Mesothelial cell of epicardium (in vitro differentiated cells): ENCODE data around the gene DCLK3. TPM values are rescaled to one million over a fixed set of nuclear protein-coding genes. Genes with fewer than 3 reads are reported as not detected.

ENCODE experiments used
- DNase-seq, 2 experiments: peaks; one replicate each; pipeline ENCODE4 v3.0.0; 2021; ENCODE audit warnings: low spot score in 2 of 2; ENCODE audit not compliant: unreplicated experiment in 2 of 2
- H3K27ac Mint-ChIP-seq: 2 replicates; pipeline ENCODE4 v1.8.0; 2021; ENCODE audit warnings: mixed read lengths
- H3K27me3 Mint-ChIP-seq: 2 replicates; pipeline ENCODE4 v1.8.0; 2021; ENCODE audit warnings: low read depth, mixed read lengths
- H3K36me3 Mint-ChIP-seq: 2 replicates; pipeline ENCODE4 v1.8.0; 2021; ENCODE audit warnings: mixed read lengths
- H3K4me1 Mint-ChIP-seq: 2 replicates; pipeline ENCODE4 v1.8.0; 2021; ENCODE audit warnings: mixed read lengths
- H3K4me3 Mint-ChIP-seq: 2 replicates; pipeline ENCODE4 v1.8.0; 2021; ENCODE audit warnings: mild to moderate bottlenecking, moderate library complexity, mixed read lengths
- H3K9me3 Mint-ChIP-seq: 2 replicates; pipeline ENCODE4 v1.8.0; 2021; ENCODE audit warnings: mixed read lengths
- CTCF ChIP-seq: fragments of 200-600 bp; sonication (generic); IDR thresholded peaks from one replicate; pipeline ENCODE4 v1.5.0; 2021; ENCODE audit warnings: antibody characterized with exemption; ENCODE audit not compliant: unreplicated experiment
- total RNA-seq: library from RNA; stranded (reverse); gene quantifications from 3 replicates; pipeline ENCODE4 v1.2.1, GENCODE V29; 2021

DCLK3 gene
- total RNA-seq, 1 donor from 2014 or later: 0.38 TPM

GRCh38 chr3:36751326-36751725 lies 13.0 kb downstream of the DCLK3 start:
- Mint-ChIP-seq H3K9me3 (peaks cover 4% of the 10 kb centered on the region), H3K4me3 (no peak overlapping the region), H3K36me3 (no peaks in the 10 kb centered on the region), H3K27ac (no peak overlapping the region), H3K27me3 (peaks cover 66% of the 10 kb centered on the region), H3K4me1 (no peaks in the 10 kb centered on the region)
- TF ChIP-seq CTCF: no peak
- no peak for DNase-seq

DNA sequence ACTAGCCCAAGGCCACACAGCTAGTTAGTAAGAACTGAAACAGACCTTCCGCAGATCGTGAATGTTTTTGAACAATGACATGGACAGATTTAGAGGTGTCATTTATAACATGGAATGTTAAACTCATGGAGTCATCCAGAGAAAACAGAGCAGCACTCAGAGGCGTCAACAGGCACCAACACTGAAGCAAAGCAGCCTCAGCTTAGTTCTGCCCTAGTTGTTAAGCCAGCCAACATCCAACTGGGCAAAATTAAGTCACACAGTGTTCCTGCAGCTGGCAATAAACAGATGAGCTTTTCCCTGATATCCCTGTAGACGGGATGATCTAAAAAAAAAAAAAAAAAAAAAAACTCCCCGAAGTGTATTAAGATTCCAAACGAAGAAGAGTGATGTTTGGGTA lies 13.6 kb downstream of the DCLK3 start:
- no peak for DNase-seq
- Mint-ChIP-seq H3K9me3 (peaks cover 4% of the 10 kb centered on the region), H3K36me3 (no peaks in the 10 kb centered on the region), H3K27me3 (peaks cover 65% of the 10 kb centered on the region), H3K4me3 (no peak overlapping the region), H3K4me1 (no peaks in the 10 kb centered on the region), H3K27ac (no peak overlapping the region)
- TF ChIP-seq CTCF: no peak

GRCh38 chr3:36744763-36745162 lies 19.6 kb downstream of the DCLK3 start:
- no peaks in the 10 kb centered on the region for H3K36me3 Mint-ChIP-seq
- no peaks in the 10 kb centered on the region for H3K4me1 Mint-ChIP-seq
- peaks cover 64% of the 10 kb centered on the region for H3K27me3 Mint-ChIP-seq
- no peak for DNase-seq
- peaks cover 4% of the 10 kb centered on the region for H3K9me3 Mint-ChIP-seq
- no peak for TF ChIP-seq CTCF
- H3K27ac Mint-ChIP-seq: no peak overlapping the region
- H3K4me3 Mint-ChIP-seq: no peak overlapping the region

DNA sequence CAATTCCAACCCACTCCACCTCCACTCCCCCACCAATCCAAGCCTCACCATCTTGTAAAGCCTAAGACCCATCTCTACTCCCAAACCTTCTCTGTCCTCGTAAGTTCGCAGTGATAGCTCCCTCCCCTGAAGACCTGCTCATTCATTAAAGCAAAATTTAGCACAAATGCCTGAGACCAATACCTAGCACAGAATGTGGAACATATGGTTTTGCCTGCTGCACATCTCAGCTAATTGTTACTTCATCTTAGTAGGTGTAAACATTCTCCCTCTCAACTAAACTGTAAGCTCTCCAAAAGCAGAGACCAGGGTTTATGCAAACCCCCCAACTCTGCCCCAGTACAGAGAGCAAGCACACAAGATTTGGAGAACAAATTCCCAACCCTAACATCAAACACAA lies 20.5 kb downstream of the DCLK3 start:
- H3K27me3 Mint-ChIP-seq: peaks cover 58% of the 10 kb centered on the region
- peaks cover 4% of the 10 kb centered on the region for H3K9me3 Mint-ChIP-seq
- no peaks in the 10 kb centered on the region for H3K4me1 Mint-ChIP-seq
- no peak for DNase-seq
- no peak for TF ChIP-seq CTCF
- H3K4me3 Mint-ChIP-seq: no peak overlapping the region
- no peaks in the 10 kb centered on the region for H3K36me3 Mint-ChIP-seq
- H3K27ac Mint-ChIP-seq: no peak overlapping the region

DNA sequence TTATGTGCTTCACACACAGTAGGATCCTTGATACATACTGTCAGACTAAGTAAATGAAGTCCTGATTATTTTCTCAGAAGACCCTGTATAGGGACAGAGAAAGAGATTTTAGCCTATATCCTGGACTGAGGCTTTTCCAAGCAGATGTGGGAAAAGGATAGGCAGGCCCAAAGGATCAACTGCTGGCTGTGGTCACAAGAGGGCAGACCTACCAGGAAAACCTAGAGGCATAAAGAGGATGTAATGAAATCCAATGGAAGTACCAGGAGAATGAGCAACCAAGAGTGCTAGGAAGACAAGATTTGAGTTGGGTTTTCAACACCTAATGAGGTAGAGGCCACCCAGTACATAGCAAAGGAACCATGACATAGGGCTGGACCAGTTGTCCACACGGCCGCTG lies 23.1 kb downstream of the DCLK3 start:
- DNase-seq: no peak
- no peaks in the 10 kb centered on the region for H3K9me3 Mint-ChIP-seq
- H3K36me3 Mint-ChIP-seq: no peaks in the 10 kb centered on the region
- no peaks in the 10 kb centered on the region for H3K4me1 Mint-ChIP-seq
- peaks cover 50% of the 10 kb centered on the region for H3K27me3 Mint-ChIP-seq
- no peak for TF ChIP-seq CTCF
- H3K4me3 Mint-ChIP-seq: no peak overlapping the region
- H3K27ac Mint-ChIP-seq: no peak overlapping the region

DNA sequence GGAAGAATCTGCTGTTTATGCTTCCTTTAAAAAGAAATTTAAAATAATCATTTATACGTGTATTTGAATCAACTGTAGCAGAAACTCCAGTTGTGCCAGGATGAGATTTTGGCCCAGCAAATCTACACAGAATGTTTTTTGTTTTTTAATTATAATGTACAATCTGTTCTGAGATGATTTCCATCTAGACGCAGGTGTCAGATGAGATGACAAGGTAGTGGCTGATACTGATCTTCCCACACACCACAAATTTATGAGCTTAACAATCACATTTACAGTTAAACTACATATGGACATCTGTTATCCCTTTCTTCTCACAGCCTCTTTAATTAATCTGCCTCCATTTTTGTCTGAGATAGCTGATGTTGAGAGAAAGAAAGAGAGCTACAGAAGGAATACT lies 23.6 kb downstream of the DCLK3 start:
- Mint-ChIP-seq H3K27me3 (peaks cover 45% of the 10 kb centered on the region), H3K9me3 (no peaks in the 10 kb centered on the region), H3K4me1 (no peaks in the 10 kb centered on the region), H3K36me3 (no peaks in the 10 kb centered on the region), H3K4me3 (no peak overlapping the region), H3K27ac (no peak overlapping the region)
- DNase-seq: no peak
- no peak for TF ChIP-seq CTCF
